ENCODE data around the gene PDE6B.

The PDE6B gene

GRCh38 chr4:671769-672168 lies 46.4 kb downstream of the PDE6B start:
- ChIA-PET CTCF (interaction anchor here (0.6 to 0.9 kb wide), 2 partner anchors 10 to 369 kb away, joined by 3 to 4 read pairs; no protein-coding TSS in a partner anchor), POLR2A (ENCODE audit: low non-redundant PET) (no interaction called here)
- no peak for DNase-seq (ENCODE audit: low spot score)
- H3K27ac ChIP-seq, result 0 out of 2 replicates have a peak overlapping the region, but pooled peaks have one; percentile 2
- TF ChIP-seq, protein P1, sequence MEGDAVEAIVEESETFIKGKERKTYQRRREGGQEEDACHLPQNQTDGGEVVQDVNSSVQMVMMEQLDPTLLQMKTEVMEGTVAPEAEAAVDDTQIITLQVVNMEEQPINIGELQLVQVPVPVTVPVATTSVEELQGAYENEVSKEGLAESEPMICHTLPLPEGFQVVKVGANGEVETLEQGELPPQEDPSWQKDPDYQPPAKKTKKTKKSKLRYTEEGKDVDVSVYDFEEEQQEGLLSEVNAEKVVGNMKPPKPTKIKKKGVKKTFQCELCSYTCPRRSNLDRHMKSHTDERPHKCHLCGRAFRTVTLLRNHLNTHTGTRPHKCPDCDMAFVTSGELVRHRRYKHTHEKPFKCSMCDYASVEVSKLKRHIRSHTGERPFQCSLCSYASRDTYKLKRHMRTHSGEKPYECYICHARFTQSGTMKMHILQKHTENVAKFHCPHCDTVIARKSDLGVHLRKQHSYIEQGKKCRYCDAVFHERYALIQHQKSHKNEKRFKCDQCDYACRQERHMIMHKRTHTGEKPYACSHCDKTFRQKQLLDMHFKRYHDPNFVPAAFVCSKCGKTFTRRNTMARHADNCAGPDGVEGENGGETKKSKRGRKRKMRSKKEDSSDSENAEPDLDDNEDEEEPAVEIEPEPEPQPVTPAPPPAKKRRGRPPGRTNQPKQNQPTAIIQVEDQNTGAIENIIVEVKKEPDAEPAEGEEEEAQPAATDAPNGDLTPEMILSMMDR (conservative IDR thresholded peaks at IDR 0.05; ENCODE audit: low read depth), result no peak

- DNase-seq (ENCODE audit: low spot score), result no peak
- ChIA-PET CTCF (interaction anchor here (0.7 kb wide), 1 partner anchor 53 kb away, joined by 4 read pairs; no protein-coding TSS in a partner anchor), POLR2A (ENCODE audit: low non-redundant PET) (no interaction called here)
- TF ChIP-seq, protein P1 (conservative IDR thresholded peaks at IDR 0.05; ENCODE audit: low read depth), result no peak
- H3K27ac ChIP-seq, result peak overlapping the region; percentile 83
Observed at GRCh38 chr4:673349-674091, 48.1 kb downstream of the PDE6B start.

GRCh38 chr4:674172-675035 lies 49.0 kb downstream of the PDE6B start, which contains the start of the genes ATP5ME and MYL5:
TSS of gene ATP5ME (minus strand) at chr4:674276. CDS start at chr4:674247, 29 bp downstream.
TSS of gene MYL5 (plus strand) at chr4:674542. CDS start at chr4:678027, 3,485 bp downstream.
- CTCF ChIA-PET, result interaction anchor here (0.7 to 0.9 kb wide), 2 partner anchors 54 to 98 kb away, joined by 3 to 4 read pairs; no protein-coding TSS in a partner anchor
- POLR2A ChIA-PET (ENCODE audit: low non-redundant PET), result no interaction called here
- TF ChIP-seq, protein P1 (conservative IDR thresholded peaks at IDR 0.05; ENCODE audit: low read depth), result peak; percentile 88
- peak; percentile 99 for DNase-seq (ENCODE audit: low spot score)
- H3K27ac ChIP-seq, result peak within 1 kb of the TSS; percentile 83

DNA sequence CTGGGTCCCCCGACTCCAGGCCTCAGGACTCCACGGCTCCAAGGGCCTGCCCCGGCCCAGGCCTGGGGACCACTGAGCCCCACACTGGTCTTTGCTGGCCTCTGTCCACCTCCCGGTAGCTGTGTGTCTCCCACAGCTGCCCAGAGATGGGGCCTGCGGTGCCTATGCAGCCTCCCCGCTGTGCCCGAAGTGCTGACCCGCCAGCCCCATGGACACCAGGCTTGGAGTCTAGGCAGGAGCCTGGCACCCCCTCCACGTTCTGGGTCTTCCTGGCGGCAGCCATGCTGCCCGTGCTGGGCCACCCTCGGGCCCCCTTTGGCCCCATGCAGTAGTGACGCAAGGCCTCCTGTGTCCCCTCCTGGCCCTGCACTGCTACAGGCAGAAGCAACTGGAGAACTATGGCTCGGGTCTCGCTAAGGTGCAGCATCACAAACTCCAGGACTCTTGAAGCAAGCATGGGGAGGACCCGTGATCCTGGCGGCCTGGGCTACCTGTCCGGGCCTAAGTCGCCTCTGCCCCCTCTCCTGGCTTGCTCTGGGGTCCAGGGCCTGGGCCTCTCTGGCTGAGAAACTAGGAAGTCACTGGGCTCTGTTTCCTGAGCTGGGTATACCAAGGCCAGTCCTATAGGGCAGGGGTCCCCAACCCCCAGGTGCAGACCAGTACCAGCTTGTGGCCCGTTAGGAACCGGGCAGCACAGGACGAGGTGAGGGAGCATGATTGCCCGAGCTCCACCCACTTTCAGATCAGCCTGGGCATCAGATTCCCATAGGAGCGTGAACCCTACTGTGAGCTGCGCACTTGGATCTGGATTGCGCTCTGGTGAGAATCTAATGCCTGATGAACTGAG lies 49.9 kb downstream of the PDE6B start:
- no peak for DNase-seq (ENCODE audit: low spot score)
- TF ChIP-seq, protein P1 (conservative IDR thresholded peaks at IDR 0.05; ENCODE audit: low read depth), result no peak
- ChIA-PET CTCF (interaction anchor here (0.9 kb wide), 1 partner anchor 98 kb away, joined by 3 read pairs; no protein-coding TSS in a partner anchor), POLR2A (ENCODE audit: low non-redundant PET) (no interaction called here)
- H3K27ac ChIP-seq, result peak overlapping the region; percentile 83

DNA sequence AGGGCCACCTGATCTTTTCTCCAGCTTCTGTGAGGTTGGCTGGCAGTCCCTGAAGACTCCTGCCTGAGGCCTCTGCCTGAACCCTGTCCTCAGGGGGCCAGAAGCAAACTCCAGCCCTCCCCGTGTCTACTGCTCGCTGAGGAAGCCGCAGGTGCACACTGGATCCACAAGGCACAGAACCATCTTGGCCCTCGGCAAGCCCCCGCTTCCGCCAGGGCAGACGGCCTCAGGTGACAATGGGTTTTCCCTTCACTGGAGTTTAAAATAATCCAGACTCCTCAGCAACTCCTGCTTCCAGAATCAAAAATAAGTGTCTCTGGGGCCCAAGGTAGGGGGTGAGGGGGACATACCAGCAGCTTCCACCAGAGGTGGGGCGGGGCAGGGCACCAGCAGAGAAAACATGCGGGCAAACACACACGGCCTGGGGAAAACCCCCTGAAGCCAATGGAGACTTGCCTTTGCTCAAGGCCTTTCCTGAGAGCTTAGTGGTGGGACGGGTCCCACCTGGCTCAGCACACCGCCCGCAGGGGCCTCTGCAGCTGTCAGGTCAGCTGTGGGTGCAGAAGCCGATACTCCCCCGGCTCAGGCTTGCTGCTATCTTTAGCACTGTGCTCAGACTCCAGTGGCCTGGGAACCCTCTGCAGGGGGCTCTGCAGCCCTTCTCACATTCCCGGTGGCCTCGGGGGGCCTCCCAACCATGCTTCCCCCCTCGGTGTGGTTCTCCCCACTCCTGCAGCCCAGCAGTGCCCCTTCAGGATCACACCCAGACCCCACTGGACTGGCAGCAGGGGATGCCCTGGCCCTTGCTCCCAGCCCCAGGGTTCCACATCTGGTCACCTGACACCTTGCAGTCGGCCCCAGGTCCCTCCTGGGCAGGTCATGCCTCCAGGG lies 50.9 kb downstream of the PDE6B start:
- peak overlapping the region; percentile 83 for H3K27ac ChIP-seq
- no peak for DNase-seq (ENCODE audit: low spot score)
- TF ChIP-seq, protein P1 (conservative IDR thresholded peaks at IDR 0.05; ENCODE audit: low read depth), result no peak
- CTCF ChIA-PET, result no interaction called here
- POLR2A ChIA-PET (ENCODE audit: low non-redundant PET), result no interaction called here
